Activated naive CD4-positive, alpha-beta T cell treated with anti-CD3 and anti-CD28 coated beads, Interleukin-2, amount 50 U/mL, for 16 hours (primary cell): ENCODE results near the gene NR4A2.
"Not testable (repeated sequence)": the region's sequence is repeated elsewhere in the genome, so short reads cannot be mapped to it uniquely, and the experiment has no call there.

Experiments used
- DNase-seq: peaks from one replicate; pipeline ENCODE4 v3.0.0-alpha.2; 2020

Gene NR4A2

GRCh38 chr2:156320486-156321098 lies 11.9 kb downstream of the NR4A2 start:
- no peak for DNase-seq

DNA sequence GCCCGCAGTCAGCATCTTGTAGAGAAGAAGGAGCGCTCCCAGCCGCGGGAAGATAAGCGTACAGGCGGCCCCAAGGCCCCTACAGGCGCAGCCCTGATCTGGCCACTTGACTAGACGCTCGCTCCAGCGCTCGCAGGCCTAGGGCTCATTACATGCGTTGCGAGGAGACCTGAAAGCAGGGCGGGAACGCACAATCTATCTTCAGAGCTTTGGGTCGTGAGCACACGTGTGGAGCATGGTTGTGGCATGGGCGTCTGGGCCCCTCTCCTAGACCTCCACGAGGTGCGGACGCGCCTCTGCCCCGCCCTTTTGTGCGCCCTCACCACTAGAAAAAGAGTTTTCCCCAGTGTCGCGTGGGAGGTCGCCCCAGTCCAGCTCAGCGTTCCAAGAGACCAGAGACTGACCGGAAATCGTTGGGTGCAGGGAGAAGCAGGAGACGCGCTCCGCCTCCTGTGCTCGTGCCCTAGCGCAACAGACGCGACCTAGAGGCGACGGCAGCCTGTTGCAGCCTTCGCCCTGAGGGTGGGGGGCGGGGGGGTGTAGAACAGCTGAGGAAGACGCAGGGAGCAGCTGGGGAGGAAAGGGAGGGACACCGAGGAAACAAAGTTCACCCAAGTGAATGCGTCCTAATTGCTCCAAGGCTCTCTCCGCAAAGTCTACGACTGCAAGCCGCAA lies 12.6 kb downstream of the NR4A2 start:
- DNase-seq: no peak

GRCh38 chr2:156317631-156318030 lies 14.9 kb downstream of the NR4A2 start:
- DNase-seq: no peak

- DNase-seq: no peak
Observed at GRCh38 chr2:156311976-156312375, 20.5 kb downstream of the NR4A2 start.

GRCh38 chr2:156310773-156311172 lies 21.7 kb downstream of the NR4A2 start:
- no peak for DNase-seq

- DNase-seq: no peak
Observed at GRCh38 chr2:156309917-156310316, 22.6 kb downstream of the NR4A2 start.

GRCh38 chr2:156309167-156309566 lies 23.4 kb downstream of the NR4A2 start:
- no peak for DNase-seq

- no peak for DNase-seq
Observed at GRCh38 chr2:156306821-156307220, 25.7 kb downstream of the NR4A2 start.

GRCh38 chr2:156305121-156305520 lies 27.4 kb downstream of the NR4A2 start:
- no peak for DNase-seq

DNA sequence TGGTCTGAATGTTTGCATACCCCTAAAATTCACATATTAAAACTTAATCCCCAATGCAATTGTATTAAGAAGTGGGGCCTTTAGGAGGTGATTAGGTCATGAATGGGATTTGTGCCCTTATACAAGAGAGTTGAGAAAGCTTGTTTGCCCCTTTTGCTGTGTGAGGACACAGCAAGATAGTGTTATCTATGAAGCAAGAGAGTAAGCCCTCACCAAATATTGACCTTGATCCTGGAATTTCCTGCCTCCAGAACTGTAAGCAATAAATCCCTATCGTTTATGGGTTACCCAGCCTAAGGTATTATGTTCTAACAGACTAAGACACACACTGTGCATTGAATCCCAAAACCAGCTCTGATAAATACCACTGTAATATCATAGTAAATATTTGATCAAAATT lies 32.2 kb downstream of the NR4A2 start:
- no peak for DNase-seq

DNA sequence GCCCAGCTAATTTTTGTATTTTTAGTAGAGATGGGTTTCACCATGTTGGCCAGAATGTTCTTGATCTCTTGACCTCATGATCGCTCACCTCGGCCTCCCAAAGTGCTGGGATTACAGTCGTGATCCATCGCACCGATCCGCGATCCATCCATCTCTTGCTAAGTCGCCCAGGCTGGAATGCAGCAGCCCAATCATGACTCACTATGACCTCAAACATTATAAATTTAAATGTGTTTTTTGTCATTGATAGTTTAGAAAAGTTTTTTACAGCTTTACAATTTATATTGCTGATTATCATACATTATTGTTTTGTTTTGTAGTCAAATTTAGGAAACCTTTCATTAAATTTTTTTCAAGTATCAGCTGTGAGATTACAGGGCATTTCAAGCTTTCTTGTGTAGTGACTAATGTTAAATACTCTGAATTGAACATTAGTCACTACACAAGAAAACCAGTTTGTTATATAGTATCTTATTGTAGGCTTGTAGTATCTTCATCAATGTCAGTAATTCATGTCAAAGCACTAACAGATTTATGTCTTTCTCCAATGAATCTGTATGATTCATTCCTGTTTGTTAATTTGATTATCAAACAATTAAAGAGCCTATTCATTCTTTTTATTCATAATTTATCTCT lies 37.5 kb downstream of the NR4A2 start:
- DNase-seq: no peak

GRCh38 chr2:156293382-156293781 lies 39.1 kb downstream of the NR4A2 start:
- not testable (repeated sequence) for DNase-seq

GRCh38 chr2:156279446-156280150 lies 52.9 kb downstream of the NR4A2 start:
- no peak for DNase-seq
